HepG2 (cell line): ENCODE data around the gene NOXO1. TPM values are rescaled to one million over a fixed set of nuclear protein-coding genes. Genes with fewer than 3 reads are reported as not detected.

ENCODE experiments used
- CC2D1A ChIP-seq: sonication (generic); formaldehyde crosslinking; IDR thresholded peaks from 2 replicates; pipeline ENCODE4 v1.8.1; 2023; ENCODE audit warnings: mild to moderate bottlenecking, missing genetic modification reagents
- CCDC6 ChIP-seq: sonication (generic); formaldehyde crosslinking; IDR thresholded peaks from 2 replicates; pipeline ENCODE4 v1.8.1; 2022; ENCODE audit warnings: mild to moderate bottlenecking, missing genetic modification reagents, moderate library complexity
- DMAP1 ChIP-seq: IDR thresholded peaks from 2 replicates; pipeline ENCODE4 v1.6.1; 2016
- MXD4 ChIP-seq: IDR thresholded peaks from 2 replicates; pipeline ENCODE4 v1.6.1; 2016; ENCODE audit warnings: mild to moderate bottlenecking, missing biosample characterization, missing genetic modification reagents
- NR3C1 ChIP-seq: sonication (generic); formaldehyde crosslinking; IDR thresholded peaks from 2 replicates; pipeline ENCODE4 v1.4.0; 2020; ENCODE audit warnings: missing genetic modification reagents
- POLR2AphosphoS5 ChIP-seq: IDR thresholded peaks from 2 replicates; pipeline ENCODE4 v1.6.1; 2012; ENCODE audit warnings: low read depth, low read length
- RBAK ChIP-seq: sonication (generic); formaldehyde crosslinking; IDR thresholded peaks from 2 replicates; pipeline ENCODE4 v1.5.1; 2020; ENCODE audit warnings: mild to moderate bottlenecking, missing genetic modification reagents
- TGIF2 ChIP-seq: IDR thresholded peaks from 2 replicates; pipeline ENCODE4 v1.6.1; 2016; ENCODE audit warnings: control low read depth, missing compliant biosample characterization
- ZC3H4 ChIP-seq: sonication (generic); formaldehyde crosslinking; IDR thresholded peaks from 2 replicates; pipeline ENCODE4 v1.4.0; 2020; ENCODE audit warnings: missing genetic modification reagents, borderline replicate concordance
- ZFP41 ChIP-seq: sonication (generic); formaldehyde crosslinking; IDR thresholded peaks from 2 replicates; pipeline ENCODE4 v1.4.0; 2020; ENCODE audit warnings: mild to moderate bottlenecking, missing genetic modification reagents, borderline replicate concordance
- ZFX ChIP-seq: sonication (generic); formaldehyde crosslinking; IDR thresholded peaks from 2 replicates; pipeline ENCODE4 v1.4.0; 2020; ENCODE audit warnings: mild to moderate bottlenecking, low read depth, missing genetic modification reagents, moderate library complexity
- ZNF629 ChIP-seq: sonication (generic); formaldehyde crosslinking; conservative IDR thresholded peaks from 2 replicates; pipeline ENCODE4 v1.5.0; 2020; ENCODE audit warnings: missing genetic modification reagents
- ZNF788 ChIP-seq: sonication (generic); formaldehyde crosslinking; IDR thresholded peaks from 2 replicates; pipeline ENCODE4 v1.5.0; 2020; ENCODE audit warnings: mild to moderate bottlenecking, missing genetic modification reagents, borderline replicate concordance
- ZSCAN5A ChIP-seq: sonication (generic); formaldehyde crosslinking; IDR thresholded peaks from 2 replicates; pipeline ENCODE4 v1.8.0; 2022; ENCODE audit warnings: mild to moderate bottlenecking, missing genetic modification reagents, borderline replicate concordance
- polyA plus RNA-seq, 8 experiments: library from polyadenylated mRNA; depleted of rRNA in 3 of 8; stranded (reverse) in 7 of 8; unstranded in 1 of 8; fragments of >200 nt; fragmentation: Illumina TruSeq in 4 of 8; extraction: Trizol in 4 of 8; gene quantifications; 2 replicates each; pipeline versions ENCODE4 v1.2.1 to v1.2.3, GENCODE V29; 2011 to 2016; ENCODE audit warnings: low read depth in 4 of 8, missing spikeins in 1 of 8, mixed read lengths in 1 of 8; ENCODE audit not compliant: insufficient read depth in 1 of 8
- total RNA-seq, 5 experiments: library from RNA; depleted of rRNA; stranded (reverse); fragments of >200 nt; fragmentation: Illumina TruSeq; extraction: Trizol; gene quantifications; 2 replicates each; pipeline ENCODE4 v1.2.3, GENCODE V29; 2016; ENCODE audit warnings: low read depth in 1 of 5
- TF ChIP-seq, protein P1 (sequence below): sonication (generic); formaldehyde crosslinking; IDR thresholded peaks from 2 replicates; pipeline ENCODE4 v1.9.0; 2021; ENCODE audit warnings: missing genetic modification reagents, borderline replicate concordance
- TF ChIP-seq, protein P2 (sequence below): sonication (generic); formaldehyde crosslinking; IDR thresholded peaks from 2 replicates; pipeline ENCODE4 v1.9.0; 2021; ENCODE audit warnings: missing genetic modification reagents, mild to moderate bottlenecking, borderline replicate concordance
- TF ChIP-seq, protein P3 (sequence below): sonication (generic); formaldehyde crosslinking; IDR thresholded peaks from 2 replicates; pipeline ENCODE4 v1.5.1; 2020; ENCODE audit warnings: missing genetic modification reagents, mild to moderate bottlenecking, borderline replicate concordance
- TF ChIP-seq, protein P4 (sequence below): sonication (generic); formaldehyde crosslinking; IDR thresholded peaks from 2 replicates; pipeline ENCODE4 v1.9.0; 2021; ENCODE audit warnings: missing genetic modification reagents, borderline replicate concordance

Gene NOXO1
- total and polyA plus RNA-seq, 2 of the 13 experiments (the other 11 are each of a cell fraction or from before 2014, with no cell fraction given) = 0.69 to 1.4 TPM

DNA sequence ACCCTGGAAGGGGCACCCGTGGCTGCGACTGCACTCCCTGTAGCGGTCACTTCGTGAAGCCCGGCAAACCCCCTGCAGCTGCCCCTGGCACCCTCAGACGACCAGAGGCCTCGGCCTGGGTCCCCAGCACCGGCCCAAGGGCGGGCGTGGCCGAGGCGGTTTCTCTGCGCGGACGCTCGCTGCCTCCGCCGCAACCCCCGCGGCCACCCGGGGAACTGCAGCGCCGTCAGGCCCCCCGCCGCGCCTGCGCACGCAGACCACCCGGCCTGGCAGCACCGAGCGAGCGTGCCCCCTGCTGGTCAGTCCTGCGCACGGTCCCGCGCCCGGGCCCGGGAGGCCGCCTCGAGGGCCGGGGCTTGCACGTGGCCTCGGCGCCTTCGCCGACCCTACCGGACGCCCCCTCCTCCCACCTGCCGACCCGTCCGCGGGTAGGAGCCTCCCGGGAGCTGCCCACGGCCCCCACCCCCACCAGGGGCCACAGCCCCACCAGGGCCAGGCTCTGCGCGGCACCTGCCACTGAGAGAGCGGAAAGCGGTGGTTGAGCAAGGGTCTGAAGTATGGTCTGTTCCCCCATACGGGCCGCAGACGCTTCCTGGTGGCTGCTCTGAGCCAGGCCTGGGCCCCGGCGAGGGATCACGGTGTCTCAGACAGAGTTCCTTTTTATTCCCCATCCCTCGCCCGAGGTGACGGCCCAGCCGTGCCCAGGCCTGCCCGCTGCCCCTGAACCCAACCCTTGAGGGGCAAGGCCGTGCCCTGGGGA lies 51.5 kb downstream of the NOXO1 start (continued):
- 0 out of 2 replicates have a peak, but pooled peaks have one; percentile 32 for TF ChIP-seq ZSCAN5A
- TF ChIP-seq ZNF629 (CRISPR knock-in tag) = no peak
- peak; percentile 61; the same call in 1 of the 2 replicates for TF ChIP-seq DMAP1
- TF ChIP-seq, protein P1, sequence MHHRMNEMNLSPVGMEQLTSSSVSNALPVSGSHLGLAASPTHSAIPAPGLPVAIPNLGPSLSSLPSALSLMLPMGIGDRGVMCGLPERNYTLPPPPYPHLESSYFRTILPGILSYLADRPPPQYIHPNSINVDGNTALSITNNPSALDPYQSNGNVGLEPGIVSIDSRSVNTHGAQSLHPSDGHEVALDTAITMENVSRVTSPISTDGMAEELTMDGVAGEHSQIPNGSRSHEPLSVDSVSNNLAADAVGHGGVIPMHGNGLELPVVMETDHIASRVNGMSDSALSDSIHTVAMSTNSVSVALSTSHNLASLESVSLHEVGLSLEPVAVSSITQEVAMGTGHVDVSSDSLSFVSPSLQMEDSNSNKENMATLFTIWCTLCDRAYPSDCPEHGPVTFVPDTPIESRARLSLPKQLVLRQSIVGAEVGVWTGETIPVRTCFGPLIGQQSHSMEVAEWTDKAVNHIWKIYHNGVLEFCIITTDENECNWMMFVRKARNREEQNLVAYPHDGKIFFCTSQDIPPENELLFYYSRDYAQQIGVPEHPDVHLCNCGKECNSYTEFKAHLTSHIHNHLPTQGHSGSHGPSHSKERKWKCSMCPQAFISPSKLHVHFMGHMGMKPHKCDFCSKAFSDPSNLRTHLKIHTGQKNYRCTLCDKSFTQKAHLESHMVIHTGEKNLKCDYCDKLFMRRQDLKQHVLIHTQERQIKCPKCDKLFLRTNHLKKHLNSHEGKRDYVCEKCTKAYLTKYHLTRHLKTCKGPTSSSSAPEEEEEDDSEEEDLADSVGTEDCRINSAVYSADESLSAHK (CRISPR knock-in tag) = no peak
- TF ChIP-seq NR3C1 (CRISPR knock-in tag) = no peak
- TF ChIP-seq, protein P2, sequence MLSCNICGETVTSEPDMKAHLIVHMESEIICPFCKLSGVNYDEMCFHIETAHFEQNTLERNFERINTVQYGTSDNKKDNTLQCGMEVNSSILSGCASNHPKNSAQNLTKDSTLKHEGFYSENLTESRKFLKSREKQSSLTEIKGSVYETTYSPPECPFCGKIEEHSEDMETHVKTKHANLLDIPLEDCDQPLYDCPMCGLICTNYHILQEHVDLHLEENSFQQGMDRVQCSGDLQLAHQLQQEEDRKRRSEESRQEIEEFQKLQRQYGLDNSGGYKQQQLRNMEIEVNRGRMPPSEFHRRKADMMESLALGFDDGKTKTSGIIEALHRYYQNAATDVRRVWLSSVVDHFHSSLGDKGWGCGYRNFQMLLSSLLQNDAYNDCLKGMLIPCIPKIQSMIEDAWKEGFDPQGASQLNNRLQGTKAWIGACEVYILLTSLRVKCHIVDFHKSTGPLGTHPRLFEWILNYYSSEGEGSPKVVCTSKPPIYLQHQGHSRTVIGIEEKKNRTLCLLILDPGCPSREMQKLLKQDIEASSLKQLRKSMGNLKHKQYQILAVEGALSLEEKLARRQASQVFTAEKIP = no peak
- TF ChIP-seq TGIF2 = no peak
- peak; percentile 51; the same call in 1 of the 2 replicates for TF ChIP-seq CCDC6 (CRISPR knock-in tag)
- no peak for TF ChIP-seq ZFP41 (CRISPR knock-in tag)
- peak; percentile 90 for TF ChIP-seq ZFX (CRISPR knock-in tag)
- TF ChIP-seq CC2D1A (CRISPR knock-in tag) = no peak
- no peak for TF ChIP-seq RBAK (CRISPR knock-in tag)
- TF ChIP-seq ZNF788 (CRISPR knock-in tag) = peak; percentile 57
- TF ChIP-seq, protein P3, sequence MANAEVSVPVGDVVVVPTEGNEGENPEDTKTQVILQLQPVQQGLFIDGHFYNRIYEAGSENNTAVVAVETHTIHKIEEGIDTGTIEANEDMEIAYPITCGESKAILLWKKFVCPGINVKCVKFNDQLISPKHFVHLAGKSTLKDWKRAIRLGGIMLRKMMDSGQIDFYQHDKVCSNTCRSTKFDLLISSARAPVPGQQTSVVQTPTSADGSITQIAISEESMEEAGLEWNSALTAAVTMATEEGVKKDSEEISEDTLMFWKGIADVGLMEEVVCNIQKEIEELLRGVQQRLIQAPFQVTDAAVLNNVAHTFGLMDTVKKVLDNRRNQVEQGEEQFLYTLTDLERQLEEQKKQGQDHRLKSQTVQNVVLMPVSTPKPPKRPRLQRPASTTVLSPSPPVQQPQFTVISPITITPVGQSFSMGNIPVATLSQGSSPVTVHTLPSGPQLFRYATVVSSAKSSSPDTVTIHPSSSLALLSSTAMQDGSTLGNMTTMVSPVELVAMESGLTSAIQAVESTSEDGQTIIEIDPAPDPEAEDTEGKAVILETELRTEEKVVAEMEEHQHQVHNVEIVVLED (CRISPR knock-in tag) = no peak
- TF ChIP-seq MXD4 (CRISPR knock-in tag) = peak; percentile 75; the same call in 1 of the 2 replicates
- TF ChIP-seq ZC3H4 (CRISPR knock-in tag) = no peak
- peak; percentile 33; the same call in 1 of the 2 replicates for TF ChIP-seq POLR2AphosphoS5
- TF ChIP-seq, protein P4, sequence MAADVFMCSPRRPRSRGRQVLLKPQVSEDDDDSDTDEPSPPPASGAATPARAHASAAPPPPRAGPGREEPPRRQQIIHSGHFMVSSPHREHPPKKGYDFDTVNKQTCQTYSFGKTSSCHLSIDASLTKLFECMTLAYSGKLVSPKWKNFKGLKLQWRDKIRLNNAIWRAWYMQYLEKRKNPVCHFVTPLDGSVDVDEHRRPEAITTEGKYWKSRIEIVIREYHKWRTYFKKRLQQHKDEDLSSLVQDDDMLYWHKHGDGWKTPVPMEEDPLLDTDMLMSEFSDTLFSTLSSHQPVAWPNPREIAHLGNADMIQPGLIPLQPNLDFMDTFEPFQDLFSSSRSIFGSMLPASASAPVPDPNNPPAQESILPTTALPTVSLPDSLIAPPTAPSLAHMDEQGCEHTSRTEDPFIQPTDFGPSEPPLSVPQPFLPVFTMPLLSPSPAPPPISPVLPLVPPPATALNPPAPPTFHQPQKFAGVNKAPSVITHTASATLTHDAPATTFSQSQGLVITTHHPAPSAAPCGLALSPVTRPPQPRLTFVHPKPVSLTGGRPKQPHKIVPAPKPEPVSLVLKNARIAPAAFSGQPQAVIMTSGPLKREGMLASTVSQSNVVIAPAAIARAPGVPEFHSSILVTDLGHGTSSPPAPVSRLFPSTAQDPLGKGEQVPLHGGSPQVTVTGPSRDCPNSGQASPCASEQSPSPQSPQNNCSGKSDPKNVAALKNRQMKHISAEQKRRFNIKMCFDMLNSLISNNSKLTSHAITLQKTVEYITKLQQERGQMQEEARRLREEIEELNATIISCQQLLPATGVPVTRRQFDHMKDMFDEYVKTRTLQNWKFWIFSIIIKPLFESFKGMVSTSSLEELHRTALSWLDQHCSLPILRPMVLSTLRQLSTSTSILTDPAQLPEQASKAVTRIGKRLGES (CRISPR knock-in tag) = no peak
